Measurements from ENCODE around the gene MGLL. TPM values are rescaled to one million over a fixed set of nuclear protein-coding genes. Genes with fewer than 3 reads are reported as not detected.

MGLL gene
- total RNA-seq, 1 donor from 2014 or later: 27.3 TPM

GRCh38 chr3:127688416-127689265 lies 133.7 kb downstream of the MGLL start:
- Histone ChIP-seq H3K4me1 (ENCODE audit: insufficient read depth, low read length) (peaks cover 31% of the 10 kb centered on the region), H3K79me2 (ENCODE audit: insufficient read depth, low read length) (no peaks in the 10 kb centered on the region), H3K36me3 (ENCODE audit: insufficient read depth, low read length) (no peaks in the 10 kb centered on the region), H3K4me3 (ENCODE audit: insufficient read depth, low read depth, low read length) (no peak overlapping the region), H2AFZ (ENCODE audit: low read depth, low read length) (peak overlapping the region; percentile 27), H3K27me3 (ENCODE audit: insufficient read depth, low read length) (no peaks in the 10 kb centered on the region), H3K4me2 (ENCODE audit: low read length) (peak overlapping the region; percentile 20), H3K9ac (ENCODE audit: low read length) (peak overlapping the region; percentile 71), H4K20me1 (ENCODE audit: insufficient read depth, low read length) (no peaks in the 10 kb centered on the region), H3K9me3 (ENCODE audit: insufficient read depth, low read depth, low read length) (no peaks in the 10 kb centered on the region), H3K27ac (ENCODE audit: low read depth, low read length) (peak overlapping the region; percentile 31)
- Mint-ChIP-seq H3K36me3 (ENCODE audit: low read depth, unreplicated experiment) (peaks cover 8% of the 10 kb centered on the region), H3K9me3 (ENCODE audit: unreplicated experiment) (no peaks in the 10 kb centered on the region), H3K4me3 (ENCODE audit: unreplicated experiment) (peak overlapping the region; percentile 2), H3K4me1 (ENCODE audit: low read depth, unreplicated experiment) (peaks cover 26% of the 10 kb centered on the region), H3K27ac (ENCODE audit: unreplicated experiment) (peak overlapping the region; percentile 86), H3K27me3 (ENCODE audit: low read depth, unreplicated experiment) (no peaks in the 10 kb centered on the region)
- peak; percentile 49 for DNase-seq (ENCODE audit: low read depth)
- FAIRE-seq: no peak
- TF ChIP-seq CTCF (IDR thresholded peaks at IDR 0.05; ENCODE audit: insufficient read depth, low read depth, low read length): no peak
- no peak for TF ChIP-seq EZH2 (IDR thresholded peaks at IDR 0.05; ENCODE audit: insufficient read depth, low read length)

GRCh38 chr3:127688022-127688415 lies 134.3 kb downstream of the MGLL start:
- H3K27ac Mint-ChIP-seq (ENCODE audit: unreplicated experiment): no peak overlapping the region
- H3K27ac ChIP-seq (ENCODE audit: low read depth, low read length): no peak overlapping the region
- no peak for DNase-seq (ENCODE audit: low read depth)

More at GRCh38 chr3:127688022-127688415, 134.3 kb downstream of the MGLL start:
- FAIRE-seq: no peak
- Histone ChIP-seq H3K9me3 (ENCODE audit: insufficient read depth, low read depth, low read length) (no peaks in the 10 kb centered on the region), H4K20me1 (ENCODE audit: insufficient read depth, low read length) (no peaks in the 10 kb centered on the region), H3K4me2 (ENCODE audit: low read length) (peak overlapping the region; percentile 20), H3K4me1 (ENCODE audit: insufficient read depth, low read length) (peaks cover 31% of the 10 kb centered on the region), H3K27me3 (ENCODE audit: insufficient read depth, low read length) (no peaks in the 10 kb centered on the region), H3K36me3 (ENCODE audit: insufficient read depth, low read length) (no peaks in the 10 kb centered on the region), H3K4me3 (ENCODE audit: insufficient read depth, low read depth, low read length) (no peak overlapping the region), H2AFZ (ENCODE audit: low read depth, low read length) (no peak overlapping the region), H3K79me2 (ENCODE audit: insufficient read depth, low read length) (no peaks in the 10 kb centered on the region), H3K9ac (ENCODE audit: low read length) (peak overlapping the region; percentile 71)
- no peak overlapping the region for H3K4me3 Mint-ChIP-seq (ENCODE audit: unreplicated experiment)
- peaks cover 3% of the 10 kb centered on the region for H3K36me3 Mint-ChIP-seq (ENCODE audit: low read depth, unreplicated experiment)
- peaks cover 26% of the 10 kb centered on the region for H3K4me1 Mint-ChIP-seq (ENCODE audit: low read depth, unreplicated experiment)
- no peaks in the 10 kb centered on the region for H3K9me3 Mint-ChIP-seq (ENCODE audit: unreplicated experiment)
- TF ChIP-seq CTCF (IDR thresholded peaks at IDR 0.05; ENCODE audit: insufficient read depth, low read depth, low read length) (no peak), EZH2 (IDR thresholded peaks at IDR 0.05; ENCODE audit: insufficient read depth, low read length) (no peak)
- H3K27me3 Mint-ChIP-seq (ENCODE audit: low read depth, unreplicated experiment): no peaks in the 10 kb centered on the region
